ENCODE results near the gene GRM7.

The GRM7 gene

GRCh38 chr3:7585052-7585451 is 724.1 kb downstream of the GRM7 start:
- no peak overlapping the region for H3K4me3 ChIP-seq (ENCODE audit: low read length)
- no peak for TF ChIP-seq CTCF (conservative IDR thresholded peaks at IDR 0.05; ENCODE audit: low read length)
- DNase-seq (ENCODE audit: low read depth), result no peak

GRCh38 chr3:7588236-7588635 is 727.3 kb downstream of the GRM7 start:
- no peak for TF ChIP-seq CTCF (conservative IDR thresholded peaks at IDR 0.05; ENCODE audit: low read length)
- no peak for DNase-seq (ENCODE audit: low read depth)
- H3K4me3 ChIP-seq (ENCODE audit: low read length), result no peak overlapping the region

DNA sequence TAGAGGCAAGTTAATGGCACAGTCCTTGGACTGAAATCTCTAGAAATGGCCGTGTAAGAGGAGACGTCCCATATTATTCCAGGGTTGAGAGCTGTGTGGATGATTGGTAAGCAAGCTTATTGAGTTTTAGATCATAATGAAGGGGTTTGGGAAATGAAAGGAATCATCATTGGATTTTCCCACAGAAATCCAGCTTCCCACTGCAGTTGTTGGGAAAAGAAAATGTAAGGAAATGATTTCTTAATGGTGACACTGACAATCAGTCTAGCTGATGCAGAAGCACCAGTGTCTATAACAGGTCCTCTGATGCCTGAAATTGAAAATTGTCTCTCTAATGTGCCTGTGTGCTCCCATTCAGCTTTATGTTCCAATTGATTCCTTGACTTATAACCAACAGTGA is 728.6 kb downstream of the GRM7 start:
- no peak for TF ChIP-seq CTCF (conservative IDR thresholded peaks at IDR 0.05; ENCODE audit: low read length)
- DNase-seq (ENCODE audit: low read depth), result no peak
- no peak overlapping the region for H3K4me3 ChIP-seq (ENCODE audit: low read length)

GRCh38 chr3:7602297-7602696 is 741.4 kb downstream of the GRM7 start:
- TF ChIP-seq CTCF (conservative IDR thresholded peaks at IDR 0.05; ENCODE audit: low read length), result no peak
- no peak for DNase-seq (ENCODE audit: low read depth)
- no peak overlapping the region for H3K4me3 ChIP-seq (ENCODE audit: low read length)

DNA sequence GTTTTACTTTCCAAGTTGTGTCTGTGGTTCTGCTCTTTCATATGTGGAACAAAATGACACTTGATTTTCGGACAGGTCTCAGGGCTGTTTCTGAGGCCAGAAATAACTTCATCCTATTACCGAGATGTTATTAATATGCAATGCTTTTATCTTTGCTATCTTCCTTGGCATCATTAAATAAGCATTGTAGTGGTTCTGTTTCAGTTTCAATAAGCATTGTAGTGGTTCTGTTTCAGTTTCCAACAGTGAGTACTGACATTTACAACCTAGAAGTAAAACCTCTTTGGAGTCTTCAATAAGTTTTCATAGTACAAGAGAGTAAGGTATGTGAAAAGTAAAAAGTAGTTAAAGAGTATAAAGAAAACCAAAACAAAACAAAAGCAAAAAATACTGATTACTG is 746.2 kb downstream of the GRM7 start:
- DNase-seq (ENCODE audit: low read depth), result no peak
- no peak overlapping the region for H3K4me3 ChIP-seq (ENCODE audit: low read length)
- no peak for TF ChIP-seq CTCF (conservative IDR thresholded peaks at IDR 0.05; ENCODE audit: low read length)

- no peak overlapping the region for H3K4me3 ChIP-seq (ENCODE audit: low read length)
- DNase-seq (ENCODE audit: low read depth), result no peak
- TF ChIP-seq CTCF (conservative IDR thresholded peaks at IDR 0.05; ENCODE audit: low read length), result no peak
Measured at GRCh38 chr3:7607676-7608075, 746.8 kb downstream of the GRM7 start.

GRCh38 chr3:7610634-7611033 is 749.7 kb downstream of the GRM7 start:
- TF ChIP-seq CTCF (conservative IDR thresholded peaks at IDR 0.05; ENCODE audit: low read length), result no peak
- H3K4me3 ChIP-seq (ENCODE audit: low read length), result no peak overlapping the region
- no peak for DNase-seq (ENCODE audit: low read depth)
